Sigmoid colon (tissue), 4 donors: Measurements from ENCODE around the gene DOCK3.

Source experiments
- POLR2AphosphoS5 ChIP-seq, 4 donors: sonication (generic); formaldehyde crosslinking; IDR thresholded peaks; one replicate each; pipeline ENCODE4 v1.6.1; 2017; ENCODE audit warnings: antibody characterized with exemption in 4 of 4
- TF ChIP-seq, protein P1 (sequence below), 4 experiments: fragments of 450-650 bp in 3 of 4; fragments of 200-600 bp in 1 of 4; IDR thresholded peaks; one replicate each; pipeline ENCODE4 v1.5.1; 2016 to 2019; ENCODE audit warnings: antibody characterized with exemption in 4 of 4, mild to moderate bottlenecking in 3 of 4, moderate library complexity in 2 of 4

DNA sequence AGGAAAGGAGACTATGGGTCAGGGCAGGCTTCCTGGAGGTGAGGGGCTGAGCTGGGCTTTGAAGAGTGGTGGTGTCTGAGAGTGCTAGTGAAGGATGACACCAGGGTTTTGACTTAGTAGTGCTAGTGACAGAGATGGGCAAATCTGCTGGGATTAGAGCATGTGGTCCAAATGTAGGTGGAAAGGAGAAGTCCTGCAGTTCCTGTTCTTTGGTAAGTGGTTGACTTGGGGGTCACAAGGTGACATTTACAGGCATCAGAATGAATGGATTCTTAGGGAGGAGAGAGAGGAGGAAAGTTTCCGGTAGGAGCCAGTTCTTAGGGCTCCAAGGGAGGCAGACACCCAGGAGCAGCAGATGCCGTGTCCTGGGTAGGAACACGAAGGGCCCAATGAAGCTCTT lies 796 bp upstream of the DOCK3 start:
- no peak for TF ChIP-seq POLR2AphosphoS5 (IDR thresholded peaks at IDR 0.05)
- TF ChIP-seq, protein P1, sequence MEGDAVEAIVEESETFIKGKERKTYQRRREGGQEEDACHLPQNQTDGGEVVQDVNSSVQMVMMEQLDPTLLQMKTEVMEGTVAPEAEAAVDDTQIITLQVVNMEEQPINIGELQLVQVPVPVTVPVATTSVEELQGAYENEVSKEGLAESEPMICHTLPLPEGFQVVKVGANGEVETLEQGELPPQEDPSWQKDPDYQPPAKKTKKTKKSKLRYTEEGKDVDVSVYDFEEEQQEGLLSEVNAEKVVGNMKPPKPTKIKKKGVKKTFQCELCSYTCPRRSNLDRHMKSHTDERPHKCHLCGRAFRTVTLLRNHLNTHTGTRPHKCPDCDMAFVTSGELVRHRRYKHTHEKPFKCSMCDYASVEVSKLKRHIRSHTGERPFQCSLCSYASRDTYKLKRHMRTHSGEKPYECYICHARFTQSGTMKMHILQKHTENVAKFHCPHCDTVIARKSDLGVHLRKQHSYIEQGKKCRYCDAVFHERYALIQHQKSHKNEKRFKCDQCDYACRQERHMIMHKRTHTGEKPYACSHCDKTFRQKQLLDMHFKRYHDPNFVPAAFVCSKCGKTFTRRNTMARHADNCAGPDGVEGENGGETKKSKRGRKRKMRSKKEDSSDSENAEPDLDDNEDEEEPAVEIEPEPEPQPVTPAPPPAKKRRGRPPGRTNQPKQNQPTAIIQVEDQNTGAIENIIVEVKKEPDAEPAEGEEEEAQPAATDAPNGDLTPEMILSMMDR (IDR thresholded peaks at IDR 0.05) = no peak
